DND-41 (cell line): Measurements from ENCODE around the gene ZBP1.

Experiments
- ATAC-seq: fragments of 200-7000 bp; cut with Tn5 transposase; 3 replicates; pipeline ENCODE4 v1.9.1; 2021; ENCODE audit warnings: low read depth; ENCODE audit not compliant: insufficient read depth
- DNase-seq: peaks from one replicate; pipeline ENCODE4 v3.0.0-alpha.2; 2020
- H2AFZ ChIP-seq: 2 replicates; pipeline ENCODE4 v1.6.0; 2012; ENCODE audit warnings: low read depth, low read length
- H3K27ac ChIP-seq: 2 replicates; pipeline ENCODE4 v1.5.1; 2012; ENCODE audit warnings: low read length, inconsistent platforms
- H3K27me3 ChIP-seq: fragments of 200-600 bp; sonication (generic); 2 replicates; pipeline ENCODE4 v1.6.0; 2012; ENCODE audit warnings: low read length, mild to moderate bottlenecking, inconsistent platforms; ENCODE audit not compliant: insufficient read depth, poor library complexity
- H3K36me3 ChIP-seq: 2 replicates; pipeline ENCODE4 v1.5.1; 2012; ENCODE audit warnings: low read length, inconsistent platforms; ENCODE audit not compliant: insufficient read depth
- H3K4me1 ChIP-seq: 2 replicates; pipeline ENCODE4 v1.5.1; 2012; ENCODE audit warnings: mild to moderate bottlenecking, low read length; ENCODE audit not compliant: insufficient read depth
- H3K4me2 ChIP-seq: 2 replicates; pipeline ENCODE4 v1.6.0; 2012; ENCODE audit warnings: mild to moderate bottlenecking, moderate library complexity, low read length, inconsistent platforms; ENCODE audit not compliant: insufficient read depth
- H3K4me3 ChIP-seq, 2 experiments: fragments of 200-600 bp in 1 of 2; shearing (Covaris generic) in 1 of 2; 2 replicates each; pipeline ENCODE4 v1.5.1; 2012 to 2016; ENCODE audit warnings: inconsistent platforms in 2 of 2, low read length in 2 of 2, mild to moderate bottlenecking in 2 of 2, low read depth in 1 of 2, moderate library complexity in 1 of 2
- H3K79me2 ChIP-seq: 2 replicates; pipeline ENCODE4 v1.6.0; 2012; ENCODE audit warnings: low read length, inconsistent platforms; ENCODE audit not compliant: insufficient read depth
- H3K9ac ChIP-seq: 2 replicates; pipeline ENCODE4 v1.6.0; 2012; ENCODE audit warnings: low read depth, mild to moderate bottlenecking, inconsistent platforms, low read length, moderate library complexity
- H3K9me3 ChIP-seq: 2 replicates; pipeline ENCODE4 v1.5.1; 2012; ENCODE audit warnings: low read length, moderate library complexity, mild to moderate bottlenecking, inconsistent platforms; ENCODE audit not compliant: insufficient read depth, severe bottlenecking
- H4K20me1 ChIP-seq: 2 replicates; pipeline ENCODE4 v1.6.0; 2012; ENCODE audit warnings: low read length; ENCODE audit not compliant: insufficient read depth
- CTCF ChIP-seq: IDR thresholded peaks from 2 replicates; pipeline ENCODE4 v1.5.1; 2012; ENCODE audit warnings: borderline replicate concordance, low read length, moderate library complexity, mild to moderate bottlenecking; ENCODE audit not compliant: poor library complexity, severe bottlenecking; ENCODE audit errors: extremely low read depth
- EZH2 ChIP-seq: IDR thresholded peaks from 3 replicates; pipeline ENCODE4 v1.6.1; 2012; ENCODE audit warnings: borderline replicate concordance, low read depth, mild to moderate bottlenecking, moderate library complexity, low read length, inconsistent platforms; ENCODE audit not compliant: severe bottlenecking

The ZBP1 gene

GRCh38 chr20:57564951-57565642, 55.1 kb downstream of the ZBP1 start:
- no peak for DNase-seq
- no peak overlapping the region for H3K4me3 ChIP-seq
- no peak overlapping the region for H3K9ac ChIP-seq
- peaks cover 24% of the 10 kb centered on the region for H3K27me3 ChIP-seq
- H3K4me2 ChIP-seq: no peak overlapping the region
- no peaks in the 10 kb centered on the region for H3K79me2 ChIP-seq
- no peaks in the 10 kb centered on the region for H3K36me3 ChIP-seq
- H3K27ac ChIP-seq: no peak overlapping the region
- no peak overlapping the region for H2AFZ ChIP-seq
- no peaks in the 10 kb centered on the region for H3K9me3 ChIP-seq
- no peak for ATAC-seq
- TF ChIP-seq CTCF: no peak
- no peak for TF ChIP-seq EZH2
- H4K20me1 ChIP-seq: 0 out of 2 replicates have a peak, but pooled peaks cover 4% of the 10 kb centered on the region
- H3K4me1 ChIP-seq: no peaks in the 10 kb centered on the region

GRCh38 chr20:57564180-57564802, 55.9 kb downstream of the ZBP1 start:
- Histone ChIP-seq H3K27me3 (peaks cover 24% of the 10 kb centered on the region), H4K20me1 (0 out of 2 replicates have a peak, but pooled peaks cover 4% of the 10 kb centered on the region), H3K9ac (no peak overlapping the region), H3K36me3 (no peaks in the 10 kb centered on the region), H3K27ac (no peak overlapping the region), H3K4me1 (no peaks in the 10 kb centered on the region), H3K9me3 (no peaks in the 10 kb centered on the region), H2AFZ (no peak overlapping the region), H3K4me3 (no peak overlapping the region), H3K79me2 (no peaks in the 10 kb centered on the region), H3K4me2 (no peak overlapping the region)
- no peak for DNase-seq
- TF ChIP-seq EZH2 (no peak), CTCF (no peak)
- ATAC-seq: no peak

GRCh38 chr20:57563522-57563921, 56.7 kb downstream of the ZBP1 start:
- H3K4me1 ChIP-seq: no peaks in the 10 kb centered on the region

More at GRCh38 chr20:57563522-57563921, 56.7 kb downstream of the ZBP1 start:
- Histone ChIP-seq H3K9me3 (no peaks in the 10 kb centered on the region), H4K20me1 (0 out of 2 replicates have a peak, but pooled peaks cover under 1% of the 10 kb centered on the region), H3K27ac (no peak overlapping the region), H3K9ac (no peak overlapping the region), H3K27me3 (peaks cover 23% of the 10 kb centered on the region), H3K79me2 (no peaks in the 10 kb centered on the region), H3K4me2 (no peak overlapping the region), H2AFZ (no peak overlapping the region), H3K36me3 (no peaks in the 10 kb centered on the region), H3K4me3 (no peak overlapping the region)
- TF ChIP-seq EZH2 (no peak), CTCF (no peak)
- no peak for DNase-seq
- no peak for ATAC-seq
